A549 (cell line): ENCODE data around the gene C3orf49. TPM values are rescaled to one million over a fixed set of nuclear protein-coding genes. Genes with fewer than 3 reads are reported as not detected.

Source experiments
- ATAC-seq, 2 experiments: fragments of 200-7000 bp in 1 of 2; fragments of >200 bp in 1 of 2; cut with Nextera tagmentation in 1 of 2; cut with Tn5 transposase in 1 of 2; 3 replicates each; pipeline versions ENCODE4 v1.8.0 to v1.9.1; 2018 to 2020; ENCODE audit warnings: mild to moderate bottlenecking in 1 of 2, moderate library complexity in 1 of 2
- CTCF ChIA-PET: fragments of 300-600 bp; sonication (Branson Sonifier 250); formaldehyde crosslinking; extraction: SDS; loops from one replicate; lab custom pipeline; 2021; ENCODE audit warnings: antibody characterized with exemption, inconsistent platforms; lab: Yijun Ruan, JAX
- POLR2A ChIA-PET: fragments of 350-600 bp; formaldehyde crosslinking; extraction: SDS; loops from one replicate; lab custom pipeline; 2021; ENCODE audit warnings: antibody characterized with exemption, inconsistent platforms; lab: Yijun Ruan, JAX
- DNase-seq, 2 experiments: peaks; one replicate each; pipeline versions ENCODE4 v3.0.0 to v3.0.0-alpha.2; 2011 to 2016; ENCODE audit warnings: low read depth in 1 of 2, low spot score in 1 of 2
- FAIRE-seq: peaks from 2 replicates; lab custom pipeline; 2011; peaks lifted over from hg19 to GRCh38; lab: Jason Lieb, UNC
- H3K27ac ChIP-seq, 2 experiments: fragments of >200 bp; sonication (Bioruptor Twin); formaldehyde crosslinking; 3 replicates each; pipeline ENCODE4 v1.5.1; 2016 to 2017
- H3K4me1 ChIP-seq: fragments of >200 bp; sonication (Bioruptor Twin); formaldehyde crosslinking; 3 replicates; pipeline ENCODE4 v1.6.1; 2016
- H3K4me2 ChIP-seq: fragments of >200 bp; sonication (Bioruptor Twin); formaldehyde crosslinking; 3 replicates; pipeline ENCODE4 v1.6.1; 2016
- H3K4me3 ChIP-seq: fragments of >200 bp; sonication (Bioruptor Twin); formaldehyde crosslinking; 3 replicates; pipeline ENCODE4 v1.5.1; 2016
- H3K9me3 ChIP-seq: fragments of >200 bp; sonication (Bioruptor Twin); formaldehyde crosslinking; 3 replicates; pipeline ENCODE4 v1.6.1; 2016
- ATOH8 ChIP-seq: fragments of 250-450 bp; sonication (Bioruptor Pico); IDR thresholded peaks from 2 replicates; pipeline ENCODE4 v1.5.0; 2020; ENCODE audit warnings: low read depth, mild to moderate bottlenecking, moderate library complexity
- CBX2 ChIP-seq: fragments of 200-600 bp; sonication (generic); IDR thresholded peaks from 2 replicates; pipeline ENCODE4 v1.6.1; 2016; ENCODE audit warnings: low read depth, mild to moderate bottlenecking, borderline replicate concordance
- CBX8 ChIP-seq: fragments of 200-600 bp; sonication (generic); IDR thresholded peaks from 2 replicates; pipeline ENCODE4 v1.6.1; 2016
- CEBPB ChIP-seq, 2 experiments: fragments of >200 bp in 1 of 2; sonication (Bioruptor Twin) in 1 of 2; formaldehyde crosslinking in 1 of 2; IDR thresholded peaks; 2 replicates each; pipeline ENCODE4 v1.6.1; 2012 to 2016
- CHD2 ChIP-seq: fragments of 150-350 bp; IDR thresholded peaks from 2 replicates; pipeline ENCODE4 v1.6.1; 2014; ENCODE audit warnings: low read length; ENCODE audit not compliant: partially characterized antibody
- EHF ChIP-seq: fragments of 250-450 bp; sonication (Bioruptor Pico); IDR thresholded peaks from 2 replicates; pipeline ENCODE4 v1.5.0; 2020; ENCODE audit warnings: mild to moderate bottlenecking
- EHMT2 ChIP-seq: fragments of 200-600 bp; sonication (generic); IDR thresholded peaks from 2 replicates; pipeline ENCODE4 v1.6.1; 2016; ENCODE audit warnings: antibody characterized with exemption, low read depth, mild to moderate bottlenecking, moderate library complexity
- FOSL2 ChIP-seq, 2 experiments: fragments of 450-650 bp in 1 of 2; fragments of >200 bp in 1 of 2; sonication (Bioruptor Twin) in 1 of 2; formaldehyde crosslinking; IDR thresholded peaks; 2 replicates each; pipeline versions ENCODE4 v1.5.0 to v1.6.1; 2016 to 2020; ENCODE audit warnings: mild to moderate bottlenecking in 1 of 2, moderate library complexity in 1 of 2
- HOXB13 ChIP-seq: fragments of 250-450 bp; sonication (Bioruptor Pico); IDR thresholded peaks from 2 replicates; pipeline ENCODE4 v1.5.0; 2020; ENCODE audit warnings: low read depth, mild to moderate bottlenecking, moderate library complexity
- NR3C1 ChIP-seq: fragments of >200 bp; sonication (Bioruptor Twin); formaldehyde crosslinking; IDR thresholded peaks from 3 replicates; pipeline ENCODE4 v1.6.1; 2017
- POLR2AphosphoS2 ChIP-seq: conservative IDR thresholded peaks from 2 replicates; pipeline ENCODE4 v1.6.1; 2012; ENCODE audit warnings: low read length, improper control_type of control experiment, inconsistent platforms
- RCOR1 ChIP-seq: fragments of 150-350 bp; IDR thresholded peaks from 2 replicates; pipeline ENCODE4 v1.6.1; 2014; ENCODE audit warnings: antibody characterized with exemption, low read length, low read depth
- RFX5 ChIP-seq: fragments of 450-650 bp; IDR thresholded peaks from 2 replicates; pipeline ENCODE4 v1.7.1; 2014; ENCODE audit warnings: antibody characterized with exemption, mild to moderate bottlenecking, moderate library complexity
- SMC3 ChIP-seq: fragments of >200 bp; sonication (Bioruptor Twin); formaldehyde crosslinking; IDR thresholded peaks from 3 replicates; pipeline ENCODE4 v1.6.1; 2018; ENCODE audit warnings: inconsistent platforms
- SREBF2 ChIP-seq: fragments of 450-650 bp; IDR thresholded peaks from 2 replicates; pipeline ENCODE4 v1.6.1; 2014; ENCODE audit warnings: mild to moderate bottlenecking, moderate library complexity
- ZC3H11A ChIP-seq: fragments of 450-650 bp; IDR thresholded peaks from 2 replicates; pipeline ENCODE4 v1.6.1; 2014; ENCODE audit warnings: antibody characterized with exemption, mild to moderate bottlenecking
- ZSCAN20 ChIP-seq: fragments of 250-450 bp; sonication (Bioruptor Pico); IDR thresholded peaks from 2 replicates; pipeline ENCODE4 v1.8.0; 2022; ENCODE audit warnings: mild to moderate bottlenecking, moderate library complexity
- WGBS: methylation state at CpG from one replicate; pipeline ENCODE4 v1.1.6; 2017; ENCODE audit errors: missing lambda C conversion rate; 5-methylcytosine and 5-hydroxymethylcytosine counted together
- polyA minus RNA-seq: library from RNA; depleted of rRNA, polyadenylated mRNA; stranded (reverse); fragments of >200 nt; gene quantifications from 2 replicates; pipeline ENCODE4 v1.2.3, GENCODE V29; 2011; rRNA and poly(A)+ RNA removed
- polyA plus RNA-seq, 4 experiments: library from polyadenylated mRNA; depleted of rRNA in 3 of 4; stranded (reverse); fragments of >200 nt; fragmentation: RNase III in 1 of 4; extraction: RNeasy Plus Mini Kit Qiagen cat#74134 plus additional on column Dnase treatment in 1 of 4; gene quantifications; 2 replicates in 3 of 4; 3 replicates in 1 of 4; pipeline ENCODE4 v1.2.3, GENCODE V29; 2011 to 2017
- TF ChIP-seq, protein P1 (sequence below): IDR thresholded peaks from 2 replicates; pipeline ENCODE4 v1.6.1; 2012
- TF ChIP-seq, protein P2 (sequence below): IDR thresholded peaks from 2 replicates; pipeline ENCODE4 v1.6.1; 2012; ENCODE audit warnings: low read depth, borderline replicate concordance
- TF ChIP-seq, protein P3 (sequence below): fragments of >200 bp; sonication (Bioruptor Twin); formaldehyde crosslinking; IDR thresholded peaks from 3 replicates; pipeline ENCODE4 v1.6.1; 2016

Gene C3orf49
- polyA plus RNA-seq (2011; rRNA removed) (not detected in 2 replicates), polyA plus RNA-seq (2017; fragmentation: RNase III; extraction: RNeasy Plus Mini Kit Qiagen cat#74134 plus additional on column Dnase treatment) (not detected in 3 replicates), polyA minus RNA-seq (not detected in 2 replicates)
- polyA plus RNA-seq (2012; cell fraction: cytosol; rRNA removed) = not detected in 2 replicates
- not detected in 2 replicates for polyA plus RNA-seq (2012; cell fraction: nucleus; rRNA removed)

GRCh38 chr3:63819151-63819398 lies at the start of gene C3orf49:
Gene C3orf49, plus strand, starts transcription at chr3:63819299. Its CDS starts 173 bp downstream, at chr3:63819472.
- no peaks in the 10 kb centered on the region for H3K4me1 ChIP-seq
- H3K9me3 ChIP-seq = no peaks in the 10 kb centered on the region
- ATAC-seq (no peak), FAIRE-seq (no peak), DNase-seq (no peak)
- TF ChIP-seq POLR2AphosphoS2 (no peak), CBX2 (no peak), HOXB13 (CRISPR knock-in tag) (no peak), ATOH8 (no peak)
- ChIA-PET CTCF (interaction anchor here (0.7 to 9.2 kb wide), 16 partner anchors 8 to 1150 kb away, joined by 3 to 115 read pairs (median 4); no protein-coding TSS in a partner anchor), POLR2A (no interaction called here)
- no peak within 1 kb of the TSS for H3K4me2 ChIP-seq
- WGBS = 95% methylated on average over 1 of the region's 1 CpG
- H3K4me3 ChIP-seq = no peak within 1 kb of the TSS
- no peak within 1 kb of the TSS for H3K27ac ChIP-seq

DNA sequence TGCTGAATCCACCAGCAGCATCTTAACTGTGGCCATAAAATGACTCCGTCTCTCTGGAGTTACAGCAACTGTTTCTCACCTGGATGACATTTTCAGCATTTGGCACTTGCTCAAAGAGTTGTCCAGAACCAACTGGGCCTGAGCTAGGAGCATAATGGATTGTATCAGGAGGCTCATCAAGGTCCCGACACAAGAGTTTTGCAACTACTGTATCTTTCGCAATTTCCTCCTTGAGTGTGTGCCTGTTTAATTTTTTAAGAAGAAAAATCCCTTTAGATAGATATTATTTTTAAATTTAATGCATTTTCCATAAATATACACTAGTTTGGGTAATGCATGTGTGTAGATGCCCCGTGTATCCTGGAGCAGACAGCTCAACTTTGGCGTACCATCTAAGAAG lies 44.3 kb upstream of the C3orf49 start:
- no peak for ATAC-seq
- H3K4me3 ChIP-seq = no peak overlapping the region
- no peak for FAIRE-seq
- DNase-seq = no peak
- TF ChIP-seq CHD2 (no peak), CEBPB (IDR thresholded peaks at IDR 0.05) (no peak), SREBF2 (no peak)
- no peaks in the 10 kb centered on the region for H3K4me1 ChIP-seq
- ChIA-PET CTCF (no interaction called here), POLR2A (no interaction called here)
- H3K4me2 ChIP-seq = no peak overlapping the region
- WGBS = 13% methylated on average over 5 of the region's 5 CpGs
- no peaks in the 10 kb centered on the region for H3K9me3 ChIP-seq
- H3K27ac ChIP-seq = no peak overlapping the region

DNA sequence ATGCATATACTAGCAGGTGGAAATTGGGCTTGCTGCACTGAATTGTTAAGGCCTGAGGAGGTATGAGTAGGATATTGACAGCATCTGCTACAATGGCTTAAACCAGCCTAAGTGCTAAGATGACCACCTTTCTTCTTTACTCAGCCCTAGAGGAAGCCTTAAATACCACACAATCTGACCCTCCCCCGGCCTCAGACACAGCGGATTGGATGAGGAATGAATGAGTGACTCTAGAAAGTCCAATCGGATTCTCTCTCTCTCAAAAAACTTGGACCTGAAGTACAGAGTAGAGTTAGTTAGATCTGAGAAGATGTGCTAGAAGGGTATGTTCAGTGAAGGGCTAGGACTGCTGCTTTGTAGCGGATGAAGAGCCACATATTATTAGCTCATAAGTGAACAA lies 39.9 kb upstream of the C3orf49 start:
- Histone ChIP-seq H3K9me3 (no peaks in the 10 kb centered on the region), H3K27ac (no peak overlapping the region), H3K4me3 (no peak overlapping the region), H3K4me1 (no peaks in the 10 kb centered on the region), H3K4me2 (no peak overlapping the region)
- ChIA-PET POLR2A (no interaction called here), CTCF (no interaction called here)
- FAIRE-seq (no peak), DNase-seq (no peak), ATAC-seq (no peak)
- TF ChIP-seq NR3C1 (no peak), EHMT2 (no peak), RCOR1 (no peak), SREBF2 (no peak), RFX5 (no peak), ZSCAN20 (CRISPR knock-in tag) (no peak), FOSL2 (IDR thresholded peaks at IDR 0.05) (no peak), FOSL2 (CRISPR knock-in tag; IDR thresholded peaks at IDR 0.05) (no peak), SMC3 (no peak), ZC3H11A (no peak), CEBPB (IDR thresholded peaks at IDR 0.05) (no peak), EHF (CRISPR knock-in tag) (no peak), CBX8 (no peak)
- TF ChIP-seq, protein P1, sequence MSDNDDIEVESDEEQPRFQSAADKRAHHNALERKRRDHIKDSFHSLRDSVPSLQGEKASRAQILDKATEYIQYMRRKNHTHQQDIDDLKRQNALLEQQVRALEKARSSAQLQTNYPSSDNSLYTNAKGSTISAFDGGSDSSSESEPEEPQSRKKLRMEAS = no peak
- TF ChIP-seq, protein P2, sequence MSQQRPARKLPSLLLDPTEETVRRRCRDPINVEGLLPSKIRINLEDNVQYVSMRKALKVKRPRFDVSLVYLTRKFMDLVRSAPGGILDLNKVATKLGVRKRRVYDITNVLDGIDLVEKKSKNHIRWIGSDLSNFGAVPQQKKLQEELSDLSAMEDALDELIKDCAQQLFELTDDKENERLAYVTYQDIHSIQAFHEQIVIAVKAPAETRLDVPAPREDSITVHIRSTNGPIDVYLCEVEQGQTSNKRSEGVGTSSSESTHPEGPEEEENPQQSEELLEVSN = no peak
- TF ChIP-seq, protein P3, sequence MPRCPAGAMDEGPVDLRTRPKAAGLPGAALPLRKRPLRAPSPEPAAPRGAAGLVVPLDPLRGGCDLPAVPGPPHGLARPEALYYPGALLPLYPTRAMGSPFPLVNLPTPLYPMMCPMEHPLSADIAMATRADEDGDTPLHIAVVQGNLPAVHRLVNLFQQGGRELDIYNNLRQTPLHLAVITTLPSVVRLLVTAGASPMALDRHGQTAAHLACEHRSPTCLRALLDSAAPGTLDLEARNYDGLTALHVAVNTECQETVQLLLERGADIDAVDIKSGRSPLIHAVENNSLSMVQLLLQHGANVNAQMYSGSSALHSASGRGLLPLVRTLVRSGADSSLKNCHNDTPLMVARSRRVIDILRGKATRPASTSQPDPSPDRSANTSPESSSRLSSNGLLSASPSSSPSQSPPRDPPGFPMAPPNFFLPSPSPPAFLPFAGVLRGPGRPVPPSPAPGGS = no peak
- WGBS = 24% methylated on average over 4 of the region's 4 CpGs
